Stimulated activated CD4-positive, alpha-beta T cell treated with anti-CD3 and anti-CD28 coated beads, Interleukin-15, amount 100 ng/mL, for 48 hours (primary cell): ENCODE results near the gene MED27.

Experiments used
- DNase-seq, 2 donors: peaks; one replicate each; pipeline ENCODE4 v3.0.0-alpha.2; 2020; ENCODE audit warnings: low read depth in 2 of 2

Gene MED27

GRCh38 chr9:131997076-131997475 is 82.6 kb downstream of the MED27 start:
- DNase-seq = no peak

GRCh38 chr9:131995382-131995781 is 84.3 kb downstream of the MED27 start:
- no peak for DNase-seq

- DNase-seq = no peak
These were observed 85.1 kb downstream of the MED27 start for GRCh38 chr9:131994364-131995125.

- DNase-seq = no peak
These were observed 86.6 kb downstream of the MED27 start for GRCh38 chr9:131992906-131993657.

GRCh38 chr9:131987232-131987631 is 92.4 kb downstream of the MED27 start:
- DNase-seq = no peak

GRCh38 chr9:131986576-131986975 is 93.1 kb downstream of the MED27 start:
- no peak for DNase-seq

GRCh38 chr9:131986089-131986488 is 93.6 kb downstream of the MED27 start:
- DNase-seq = no peak

- DNase-seq = no peak
These were observed 95.1 kb downstream of the MED27 start for GRCh38 chr9:131984564-131984963.

- no peak for DNase-seq
These were observed 96.9 kb downstream of the MED27 start for GRCh38 chr9:131982671-131983239.

- DNase-seq = no peak
These were observed 97.6 kb downstream of the MED27 start for GRCh38 chr9:131982102-131982501.

GRCh38 chr9:131981116-131981776 is 98.4 kb downstream of the MED27 start:
- no peak for DNase-seq

- no peak for DNase-seq
These were observed 99.2 kb downstream of the MED27 start for GRCh38 chr9:131980267-131981016.

GRCh38 chr9:131977109-131977838 is 102.4 kb downstream of the MED27 start:
- no peak for DNase-seq

- DNase-seq = no peak
These were observed 103.2 kb downstream of the MED27 start for GRCh38 chr9:131976157-131977108.

- no peak for DNase-seq
These were observed 106.8 kb downstream of the MED27 start for GRCh38 chr9:131972889-131973288.

GRCh38 chr9:131971482-131972074 is 108.1 kb downstream of the MED27 start:
- DNase-seq = no peak

- DNase-seq = no peak
These were observed 110.1 kb downstream of the MED27 start for GRCh38 chr9:131969469-131969989.

- no peak for DNase-seq
These were observed 111.0 kb downstream of the MED27 start for GRCh38 chr9:131968632-131969031.

GRCh38 chr9:131965841-131966240 is 113.8 kb downstream of the MED27 start:
- DNase-seq = no peak
